ENCODE measurements around the gene ACSM3. TPM values are rescaled to one million over a fixed set of nuclear protein-coding genes. Genes with fewer than 3 reads are reported as not detected.
"Not testable (repeated sequence)": the region's sequence is repeated elsewhere in the genome, so short reads cannot be mapped to it uniquely, and the experiment has no call there.

Gene ACSM3
- total and polyA plus RNA-seq, 4 donors = 29.2 to 71.8 (median 50.3) TPM

DNA sequence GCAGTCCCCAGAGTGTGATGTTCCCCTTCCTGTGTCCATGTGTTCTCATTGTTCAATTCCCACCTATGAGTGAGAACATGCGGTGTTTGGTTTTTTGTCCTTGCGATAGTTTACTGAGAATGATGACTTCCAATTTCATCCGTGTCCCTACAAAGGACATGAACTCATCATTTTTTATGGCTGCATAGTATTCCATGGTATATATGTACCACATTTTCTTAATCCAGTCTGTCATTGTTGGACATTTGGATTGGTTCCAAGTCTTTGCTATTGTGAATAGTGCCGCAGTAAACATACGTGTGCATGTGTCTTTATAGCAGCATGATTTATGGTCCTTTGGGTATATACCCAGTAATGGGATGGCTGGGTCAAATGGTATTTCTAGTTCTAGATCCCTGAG, 8.0 kb upstream of the ACSM3 start:
- H3K4me1 ChIP-seq (ENCODE audit: control insufficient read depth in 4 of 4, insufficient read depth in 4 of 4, low read length in 3 of 4); DNase-seq (ENCODE audit: low spot score); H3K9ac ChIP-seq (ENCODE audit: low read depth in 1 of 2, low read length in 2 of 2); H3K9me3 ChIP-seq (ENCODE audit: control insufficient read depth in 4 of 4, low read length in 3 of 4); H3K27me3 ChIP-seq (ENCODE audit: control insufficient read depth in 4 of 4, insufficient read depth in 4 of 4, low read length in 3 of 4); H3K36me3 ChIP-seq (ENCODE audit: control insufficient read depth in 4 of 4, insufficient read depth in 3 of 4, low read depth in 1 of 4, low read length in 3 of 4); H3K4me3 ChIP-seq (ENCODE audit: low read depth in 1 of 3, low read length in 3 of 3); H3K27ac ChIP-seq (ENCODE audit: low read depth in 1 of 2, low read length in 2 of 2): not testable (repeated sequence)
- 86% methylated on average over 3 of the region's 5 CpGs for WGBS

DNA sequence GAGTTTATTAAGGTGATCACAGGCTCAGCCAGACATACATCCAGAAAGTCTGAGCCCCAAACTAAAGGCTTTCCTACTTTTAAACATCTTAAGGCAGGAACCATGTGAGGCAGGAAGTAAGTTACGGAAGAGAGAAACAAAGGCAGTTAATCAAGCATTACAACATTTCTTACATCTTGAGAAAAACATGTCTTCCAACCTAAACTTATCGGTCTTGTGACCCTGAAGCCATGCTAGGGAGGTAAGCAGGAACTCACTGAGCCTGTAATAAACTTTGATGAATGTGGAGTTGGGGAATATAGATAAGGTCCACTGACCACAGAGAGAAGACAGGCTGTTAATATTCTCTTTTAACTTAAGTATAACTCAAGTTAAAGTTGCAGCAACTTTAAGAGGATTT, 3.5 kb upstream of the ACSM3 start:
- Histone ChIP-seq H3K27ac (ENCODE audit: low read depth in 1 of 2, low read length in 2 of 2) (no peak overlapping the region), H3K27me3 (ENCODE audit: control insufficient read depth in 4 of 4, insufficient read depth in 4 of 4, low read length in 3 of 4) (no peaks in the 10 kb centered on the region), H3K36me3 (ENCODE audit: control insufficient read depth in 4 of 4, insufficient read depth in 3 of 4, low read depth in 1 of 4, low read length in 3 of 4) (no peaks in the 10 kb centered on the region), H3K9me3 (ENCODE audit: control insufficient read depth in 4 of 4, low read length in 3 of 4) (no peaks in the 10 kb centered on the region), H3K4me3 (ENCODE audit: low read depth in 1 of 3, low read length in 3 of 3) (no peak overlapping the region), H3K4me1 (ENCODE audit: control insufficient read depth in 4 of 4, insufficient read depth in 4 of 4, low read length in 3 of 4) (peaks cover 2 to 19% (median 11%) of the 10 kb centered on the region in 4 donors), H3K9ac (ENCODE audit: low read depth in 1 of 2, low read length in 2 of 2) (no peak overlapping the region)
- 89% methylated on average over 2 of the region's 2 CpGs for WGBS
- DNase-seq (ENCODE audit: low spot score) = no peak
- TF ChIP-seq HNF4A (conservative IDR thresholded peaks at IDR 0.05) (no peak), YY1 (IDR thresholded peaks at IDR 0.05) (no peak), FOXA2 (IDR thresholded peaks at IDR 0.05) (no peak), GABPA (IDR thresholded peaks at IDR 0.05 in 1 of 2, conservative IDR thresholded peaks at IDR 0.05 in 1 of 2) (no peak), SP1 (IDR thresholded peaks at IDR 0.05) (no peak), HNF4G (IDR thresholded peaks at IDR 0.05) (no peak), TAF1 (conservative IDR thresholded peaks at IDR 0.05) (no peak), EGR1 (IDR thresholded peaks at IDR 0.05; ENCODE audit: low read depth in 2 of 2) (no peak), RAD21 (IDR thresholded peaks at IDR 0.05) (no peak), NR2F2 (IDR thresholded peaks at IDR 0.05) (no peak), FOXA1 (IDR thresholded peaks at IDR 0.05) (no peak), JUND (IDR thresholded peaks at IDR 0.05) (no peak)
- TF ChIP-seq, protein P1, sequence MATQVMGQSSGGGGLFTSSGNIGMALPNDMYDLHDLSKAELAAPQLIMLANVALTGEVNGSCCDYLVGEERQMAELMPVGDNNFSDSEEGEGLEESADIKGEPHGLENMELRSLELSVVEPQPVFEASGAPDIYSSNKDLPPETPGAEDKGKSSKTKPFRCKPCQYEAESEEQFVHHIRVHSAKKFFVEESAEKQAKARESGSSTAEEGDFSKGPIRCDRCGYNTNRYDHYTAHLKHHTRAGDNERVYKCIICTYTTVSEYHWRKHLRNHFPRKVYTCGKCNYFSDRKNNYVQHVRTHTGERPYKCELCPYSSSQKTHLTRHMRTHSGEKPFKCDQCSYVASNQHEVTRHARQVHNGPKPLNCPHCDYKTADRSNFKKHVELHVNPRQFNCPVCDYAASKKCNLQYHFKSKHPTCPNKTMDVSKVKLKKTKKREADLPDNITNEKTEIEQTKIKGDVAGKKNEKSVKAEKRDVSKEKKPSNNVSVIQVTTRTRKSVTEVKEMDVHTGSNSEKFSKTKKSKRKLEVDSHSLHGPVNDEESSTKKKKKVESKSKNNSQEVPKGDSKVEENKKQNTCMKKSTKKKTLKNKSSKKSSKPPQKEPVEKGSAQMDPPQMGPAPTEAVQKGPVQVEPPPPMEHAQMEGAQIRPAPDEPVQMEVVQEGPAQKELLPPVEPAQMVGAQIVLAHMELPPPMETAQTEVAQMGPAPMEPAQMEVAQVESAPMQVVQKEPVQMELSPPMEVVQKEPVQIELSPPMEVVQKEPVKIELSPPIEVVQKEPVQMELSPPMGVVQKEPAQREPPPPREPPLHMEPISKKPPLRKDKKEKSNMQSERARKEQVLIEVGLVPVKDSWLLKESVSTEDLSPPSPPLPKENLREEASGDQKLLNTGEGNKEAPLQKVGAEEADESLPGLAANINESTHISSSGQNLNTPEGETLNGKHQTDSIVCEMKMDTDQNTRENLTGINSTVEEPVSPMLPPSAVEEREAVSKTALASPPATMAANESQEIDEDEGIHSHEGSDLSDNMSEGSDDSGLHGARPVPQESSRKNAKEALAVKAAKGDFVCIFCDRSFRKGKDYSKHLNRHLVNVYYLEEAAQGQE (IDR thresholded peaks at IDR 0.05) = no peak
- TF ChIP-seq, protein P2, sequence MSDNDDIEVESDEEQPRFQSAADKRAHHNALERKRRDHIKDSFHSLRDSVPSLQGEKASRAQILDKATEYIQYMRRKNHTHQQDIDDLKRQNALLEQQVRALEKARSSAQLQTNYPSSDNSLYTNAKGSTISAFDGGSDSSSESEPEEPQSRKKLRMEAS (IDR thresholded peaks at IDR 0.05) = no peak
- TF ChIP-seq, protein P3, sequence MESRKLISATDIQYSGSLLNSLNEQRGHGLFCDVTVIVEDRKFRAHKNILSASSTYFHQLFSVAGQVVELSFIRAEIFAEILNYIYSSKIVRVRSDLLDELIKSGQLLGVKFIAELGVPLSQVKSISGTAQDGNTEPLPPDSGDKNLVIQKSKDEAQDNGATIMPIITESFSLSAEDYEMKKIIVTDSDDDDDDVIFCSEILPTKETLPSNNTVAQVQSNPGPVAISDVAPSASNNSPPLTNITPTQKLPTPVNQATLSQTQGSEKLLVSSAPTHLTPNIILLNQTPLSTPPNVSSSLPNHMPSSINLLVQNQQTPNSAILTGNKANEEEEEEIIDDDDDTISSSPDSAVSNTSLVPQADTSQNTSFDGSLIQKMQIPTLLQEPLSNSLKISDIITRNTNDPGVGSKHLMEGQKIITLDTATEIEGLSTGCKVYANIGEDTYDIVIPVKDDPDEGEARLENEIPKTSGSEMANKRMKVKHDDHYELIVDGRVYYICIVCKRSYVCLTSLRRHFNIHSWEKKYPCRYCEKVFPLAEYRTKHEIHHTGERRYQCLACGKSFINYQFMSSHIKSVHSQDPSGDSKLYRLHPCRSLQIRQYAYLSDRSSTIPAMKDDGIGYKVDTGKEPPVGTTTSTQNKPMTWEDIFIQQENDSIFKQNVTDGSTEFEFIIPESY (IDR thresholded peaks at IDR 0.05) = no peak
- TF ChIP-seq, protein P4, sequence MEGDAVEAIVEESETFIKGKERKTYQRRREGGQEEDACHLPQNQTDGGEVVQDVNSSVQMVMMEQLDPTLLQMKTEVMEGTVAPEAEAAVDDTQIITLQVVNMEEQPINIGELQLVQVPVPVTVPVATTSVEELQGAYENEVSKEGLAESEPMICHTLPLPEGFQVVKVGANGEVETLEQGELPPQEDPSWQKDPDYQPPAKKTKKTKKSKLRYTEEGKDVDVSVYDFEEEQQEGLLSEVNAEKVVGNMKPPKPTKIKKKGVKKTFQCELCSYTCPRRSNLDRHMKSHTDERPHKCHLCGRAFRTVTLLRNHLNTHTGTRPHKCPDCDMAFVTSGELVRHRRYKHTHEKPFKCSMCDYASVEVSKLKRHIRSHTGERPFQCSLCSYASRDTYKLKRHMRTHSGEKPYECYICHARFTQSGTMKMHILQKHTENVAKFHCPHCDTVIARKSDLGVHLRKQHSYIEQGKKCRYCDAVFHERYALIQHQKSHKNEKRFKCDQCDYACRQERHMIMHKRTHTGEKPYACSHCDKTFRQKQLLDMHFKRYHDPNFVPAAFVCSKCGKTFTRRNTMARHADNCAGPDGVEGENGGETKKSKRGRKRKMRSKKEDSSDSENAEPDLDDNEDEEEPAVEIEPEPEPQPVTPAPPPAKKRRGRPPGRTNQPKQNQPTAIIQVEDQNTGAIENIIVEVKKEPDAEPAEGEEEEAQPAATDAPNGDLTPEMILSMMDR (IDR thresholded peaks at IDR 0.05; ENCODE audit: low read depth, low read length, missing input control) = no peak
- TF ChIP-seq, protein P5, sequence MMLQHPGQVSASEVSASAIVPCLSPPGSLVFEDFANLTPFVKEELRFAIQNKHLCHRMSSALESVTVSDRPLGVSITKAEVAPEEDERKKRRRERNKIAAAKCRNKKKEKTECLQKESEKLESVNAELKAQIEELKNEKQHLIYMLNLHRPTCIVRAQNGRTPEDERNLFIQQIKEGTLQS (IDR thresholded peaks at IDR 0.05) = no peak
